Inflammatory macrophage treated with lipopolysaccharide for 4 hours (primary cell): ENCODE data around the gene RPUSD1.
"Not testable (repeated sequence)": the region's sequence is repeated elsewhere in the genome, so short reads cannot be mapped to it uniquely, and the experiment has no call there.

Source experiments
- DNase-seq: peaks from one replicate; pipeline ENCODE4 v3.0.0-alpha.2; 2020

RPUSD1 gene, protein sequence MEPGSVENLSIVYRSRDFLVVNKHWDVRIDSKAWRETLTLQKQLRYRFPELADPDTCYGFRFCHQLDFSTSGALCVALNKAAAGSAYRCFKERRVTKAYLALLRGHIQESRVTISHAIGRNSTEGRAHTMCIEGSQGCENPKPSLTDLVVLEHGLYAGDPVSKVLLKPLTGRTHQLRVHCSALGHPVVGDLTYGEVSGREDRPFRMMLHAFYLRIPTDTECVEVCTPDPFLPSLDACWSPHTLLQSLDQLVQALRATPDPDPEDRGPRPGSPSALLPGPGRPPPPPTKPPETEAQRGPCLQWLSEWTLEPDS

GRCh38 chr16:787978-788398 is at the start of gene RPUSD1:
Gene RPUSD1 (minus strand): TSS chr16:788381. CDS start chr16:787737, 644 bp downstream.
- no peak for DNase-seq

DNA sequence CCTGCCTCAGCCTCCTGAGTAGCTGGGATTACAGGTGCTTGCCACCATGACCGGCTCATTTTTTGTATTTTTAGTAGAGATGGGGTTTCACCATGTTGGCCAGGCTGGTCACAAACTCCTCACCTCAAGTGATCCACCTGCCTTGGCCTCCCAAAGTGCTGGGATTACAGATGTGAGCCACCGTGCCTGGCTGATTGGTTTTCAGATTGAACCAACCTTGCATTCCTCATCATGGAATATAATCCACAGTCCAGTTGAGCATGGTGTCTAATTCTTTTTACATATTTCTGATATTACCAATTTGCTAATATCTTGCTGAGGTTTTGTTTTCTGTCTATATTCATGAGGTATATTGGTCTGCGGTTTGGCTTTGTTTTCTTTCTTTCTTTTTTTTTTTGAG is 48.6 kb upstream of the RPUSD1 start:
- not testable (repeated sequence) for DNase-seq

- no peak for DNase-seq
Measured at GRCh38 chr16:836221-836620, 48.0 kb upstream of the RPUSD1 start.

DNA sequence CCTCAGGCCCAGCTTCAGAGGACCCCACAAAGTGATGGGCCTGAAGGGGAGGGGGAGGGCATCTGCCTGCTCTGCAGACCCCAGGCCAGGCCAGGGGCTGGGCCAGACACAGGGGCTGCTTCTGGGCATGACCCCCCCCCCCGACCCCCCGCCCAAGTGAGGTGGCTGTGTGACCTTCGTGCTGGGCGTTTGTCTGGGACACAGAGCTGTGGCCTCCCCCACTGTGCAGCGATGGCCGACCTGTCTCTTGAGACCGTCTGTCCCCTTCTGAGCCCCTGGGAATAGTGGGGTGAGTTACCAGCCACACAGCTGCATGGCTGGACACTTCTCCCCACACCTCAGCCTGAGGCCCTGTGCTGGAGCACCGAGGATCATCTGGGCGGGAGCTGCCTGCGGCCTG is 47.2 kb upstream of the RPUSD1 start:
- DNase-seq: no peak

GRCh38 chr16:833411-833810 is 45.2 kb upstream of the RPUSD1 start:
- DNase-seq: no peak

GRCh38 chr16:832652-833336 is 44.6 kb upstream of the RPUSD1 start:
- no peak for DNase-seq

- DNase-seq: no peak
Measured at GRCh38 chr16:831571-832413, 43.6 kb upstream of the RPUSD1 start.

- DNase-seq: no peak
Measured at GRCh38 chr16:830871-831570, 42.8 kb upstream of the RPUSD1 start.

DNA sequence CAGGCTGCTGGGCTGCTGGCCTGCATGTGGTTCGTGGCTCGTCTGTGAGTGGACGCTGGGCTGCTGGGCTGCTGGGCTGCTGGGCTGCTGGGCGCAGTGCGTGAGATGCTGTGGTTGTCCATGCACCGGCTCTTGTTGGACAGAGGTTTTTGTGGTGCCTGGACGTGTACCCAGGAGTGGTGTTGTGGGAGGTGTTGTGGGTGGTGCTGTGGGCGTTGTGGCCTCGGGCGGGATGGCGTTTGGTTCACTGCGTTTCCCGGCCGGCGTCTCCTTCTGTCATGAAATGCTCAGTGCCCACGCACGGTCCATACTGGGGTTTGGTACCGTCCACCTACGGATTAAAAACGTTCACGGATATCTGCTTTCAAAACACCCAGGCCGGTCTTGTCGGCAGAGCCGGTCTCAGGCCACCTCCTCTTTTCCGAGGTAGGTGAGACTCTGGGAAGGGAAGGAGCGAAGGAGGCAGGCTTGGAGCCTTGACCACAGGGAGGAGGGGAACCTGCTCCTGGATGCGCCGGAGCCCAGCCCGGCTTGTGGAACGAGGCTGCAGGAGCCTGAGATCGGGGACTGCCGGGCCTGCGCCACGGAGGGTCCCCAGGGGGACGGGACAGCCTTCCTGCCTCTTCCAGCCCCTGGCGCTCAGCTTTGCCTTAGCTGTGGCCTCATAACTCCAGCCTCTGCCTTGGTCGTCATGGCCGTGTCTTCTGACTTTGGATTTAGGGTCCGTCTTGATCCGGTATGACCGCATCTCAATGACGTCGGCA is 42.1 kb upstream of the RPUSD1 start:
- DNase-seq: no peak

GRCh38 chr16:828891-829290 is 40.7 kb upstream of the RPUSD1 start:
- no peak for DNase-seq

DNA sequence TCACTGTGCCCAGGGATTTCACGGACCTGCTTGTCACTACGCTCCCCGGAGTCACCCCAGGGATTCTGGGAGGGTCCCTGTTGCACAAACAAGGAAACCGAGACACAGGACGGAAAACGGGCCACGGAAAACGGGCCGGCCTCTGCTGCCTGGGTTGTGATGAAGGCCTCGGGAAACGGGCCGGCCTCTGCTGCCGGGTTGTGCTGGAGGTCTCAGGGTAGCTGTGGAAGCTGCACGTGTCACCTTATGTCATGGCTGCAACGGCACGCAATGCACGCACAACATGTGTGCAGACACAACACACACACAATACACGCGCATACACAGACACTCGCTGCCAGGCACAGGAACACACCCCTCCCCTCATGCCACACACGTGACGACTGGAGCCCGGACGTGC is 39.3 kb upstream of the RPUSD1 start:
- DNase-seq: no peak

GRCh38 chr16:825341-826061 is 37.3 kb upstream of the RPUSD1 start:
- no peak for DNase-seq

DNA sequence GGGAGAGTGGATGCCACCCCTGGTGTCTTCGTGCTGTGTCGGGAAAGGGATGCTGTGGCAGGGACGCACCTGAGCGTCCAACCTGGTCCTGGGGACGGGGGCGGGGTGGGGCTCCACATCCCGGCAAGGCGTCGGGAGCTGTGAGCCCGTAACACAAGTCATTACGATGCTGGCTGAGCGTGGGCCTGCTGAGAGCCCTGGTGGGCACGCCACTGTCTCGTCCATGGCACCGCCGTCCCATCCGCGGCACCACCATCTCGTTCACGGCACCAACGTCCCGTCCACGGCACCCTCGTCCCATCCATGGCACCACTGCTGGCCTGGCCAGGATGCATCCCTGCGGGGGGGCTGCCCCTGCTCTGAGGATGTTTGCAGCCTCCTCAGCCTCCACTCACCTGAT is 36.4 kb upstream of the RPUSD1 start:
- DNase-seq: no peak

DNA sequence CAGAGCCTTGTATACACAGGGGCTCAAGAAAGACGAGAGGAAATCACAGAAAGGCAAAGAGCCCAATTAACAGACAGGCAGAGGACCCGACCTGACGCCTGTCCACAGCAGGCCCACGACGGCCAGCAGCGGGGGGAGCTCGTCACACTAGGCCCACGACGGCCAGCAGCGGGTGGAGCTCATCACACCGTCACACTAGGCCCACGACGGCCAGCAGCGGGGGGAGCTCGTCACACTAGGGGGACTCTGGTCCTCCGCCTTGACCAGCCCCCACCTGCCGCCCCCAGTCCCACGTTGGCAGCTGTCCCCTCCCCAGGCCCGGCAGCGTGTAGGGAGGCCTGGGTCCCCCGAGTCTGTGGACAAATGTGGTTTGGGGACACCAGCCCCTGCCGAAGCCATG is 36.0 kb upstream of the RPUSD1 start:
- DNase-seq: no peak

- no peak for DNase-seq
Measured at GRCh38 chr16:822909-823297, 34.7 kb upstream of the RPUSD1 start.

DNA sequence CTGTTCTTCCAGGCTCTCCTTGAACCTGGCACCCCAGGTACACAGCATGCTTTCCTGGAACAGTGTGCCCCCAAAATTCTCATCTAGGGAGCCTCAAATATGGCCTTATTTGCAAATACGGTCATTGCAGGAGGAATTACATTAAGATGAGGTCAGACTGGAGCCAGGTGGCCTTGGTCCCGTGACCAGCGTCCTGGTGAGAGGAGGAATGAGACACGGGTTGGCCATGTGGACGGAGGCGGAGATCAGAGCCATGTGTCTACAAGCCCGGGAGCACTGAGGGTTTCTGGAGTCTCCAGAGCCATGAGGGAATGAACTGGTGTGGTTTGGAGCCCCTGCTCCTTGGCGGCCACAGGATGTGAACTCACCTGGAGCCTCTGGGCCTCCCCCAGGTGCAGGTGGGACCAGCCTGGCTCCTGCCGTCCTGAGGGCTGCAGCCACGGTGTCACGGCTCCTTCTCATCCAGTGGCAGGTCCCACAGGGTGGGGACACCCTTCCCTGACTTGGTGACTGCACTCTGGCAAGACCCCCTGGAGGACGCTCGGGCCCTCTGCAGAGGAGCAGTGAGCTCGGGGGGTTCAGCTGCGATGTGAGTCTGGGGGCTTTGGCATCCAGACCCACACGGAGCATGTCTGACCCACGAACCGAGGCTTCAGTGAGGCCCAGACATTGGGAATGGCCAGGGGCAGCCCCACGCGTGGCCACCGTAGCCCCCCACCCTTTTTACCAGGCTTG is 34.2 kb upstream of the RPUSD1 start:
- no peak for DNase-seq

DNA sequence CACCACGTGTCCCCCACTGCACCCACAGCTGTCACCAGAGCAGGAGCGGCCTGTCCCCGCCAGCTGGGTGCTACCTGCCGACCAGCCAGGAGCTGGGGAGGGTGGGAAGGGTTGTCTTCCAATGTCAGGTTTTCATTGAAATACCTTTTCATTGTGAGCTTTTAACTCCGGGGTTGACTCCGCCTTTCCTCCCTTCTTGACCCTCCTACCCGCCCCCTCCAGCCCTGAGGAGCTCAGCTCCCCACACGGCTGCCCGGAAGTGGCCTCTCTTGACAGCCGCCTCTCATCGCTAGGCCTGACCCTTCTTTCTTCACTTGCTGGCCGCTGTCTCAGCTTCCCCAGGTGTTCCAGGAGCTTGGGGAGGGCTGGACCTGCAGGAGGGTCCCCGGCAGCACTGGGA is 33.6 kb upstream of the RPUSD1 start:
- DNase-seq: no peak

GRCh38 chr16:820748-821147 is 32.6 kb upstream of the RPUSD1 start:
- DNase-seq: no peak

GRCh38 chr16:820044-820408 is 31.8 kb upstream of the RPUSD1 start:
- not testable (repeated sequence) for DNase-seq

DNA sequence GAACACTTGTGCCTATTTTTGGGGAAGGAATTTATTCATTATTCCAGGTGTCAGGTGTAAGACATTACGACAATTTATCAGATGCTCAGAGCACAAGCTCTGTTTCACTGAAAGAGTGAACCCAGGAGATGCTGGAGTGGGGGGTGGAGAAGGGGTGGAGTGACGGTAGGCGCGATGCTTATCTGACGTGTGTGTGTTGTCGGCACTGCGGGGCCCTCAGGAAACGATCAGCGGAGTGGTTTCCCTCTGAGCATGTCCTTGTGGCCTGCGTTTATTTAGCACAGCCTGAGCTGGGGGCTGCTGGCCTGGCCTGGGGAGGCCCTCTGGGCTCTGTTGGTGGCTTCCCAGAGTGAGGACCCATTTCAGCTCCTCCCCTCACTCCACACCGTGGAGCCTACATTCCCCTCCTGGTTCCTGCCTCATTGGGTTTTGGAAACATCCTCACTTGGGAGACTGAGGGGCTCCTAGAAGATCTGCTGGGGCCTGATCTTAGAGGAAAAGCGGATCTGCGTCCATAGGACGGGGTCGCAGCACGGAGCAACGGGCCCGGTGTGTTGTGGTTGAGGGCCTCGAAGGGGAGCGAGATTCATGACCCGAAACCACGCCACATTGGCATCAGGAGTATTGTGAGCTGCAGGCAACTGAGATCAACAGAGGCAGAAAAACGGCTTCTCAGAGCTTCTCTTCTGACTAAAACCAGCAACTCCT is 31.3 kb upstream of the RPUSD1 start:
- DNase-seq: no peak
